MCF 10A (cell line): Measurements from ENCODE around the gene SEZ6L2. TPM values are rescaled to one million over a fixed set of nuclear protein-coding genes. Genes with fewer than 3 reads are reported as not detected.
A peak's percentile ranks its signal among the peaks of the same experiment; 100 is the strongest.

Experiments used
- BruUV-seq: library from RNA; stranded (reverse); fragments of 400-500 nt; replicated peaks from 2 replicates; lab custom pipeline; 2021; lab: Mats Ljungman, UMichigan
- CTCF ChIA-PET: fragments of 300-600 bp; sonication (Branson Sonifier 250); formaldehyde crosslinking; extraction: SDS; loops from one replicate; lab custom pipeline; 2021; ENCODE audit warnings: antibody characterized with exemption, inconsistent platforms; lab: Yijun Ruan, JAX
- POLR2A ChIA-PET: fragments of 300-600, 350-650 bp; sonication (Branson Sonifier 250); formaldehyde crosslinking; extraction: SDS; loops from one replicate; lab custom pipeline; 2020; ENCODE audit warnings: antibody characterized with exemption, inconsistent platforms; lab: Yijun Ruan, JAX
- DNase-seq: peaks from one replicate; pipeline ENCODE4 v3.0.0-alpha.2; 2018; ENCODE audit not compliant: unreplicated experiment
- H3K27ac Mint-ChIP-seq: one replicate; pipeline ENCODE4 v1.8.0; 2022; ENCODE audit warnings: mild to moderate bottlenecking, low read depth, mixed read lengths; ENCODE audit not compliant: unreplicated experiment
- H3K27me3 Mint-ChIP-seq: one replicate; pipeline ENCODE4 v1.8.0; 2022; ENCODE audit warnings: mixed read lengths; ENCODE audit not compliant: insufficient read depth, unreplicated experiment
- H3K36me3 Mint-ChIP-seq: one replicate; pipeline ENCODE4 v1.8.0; 2022; ENCODE audit warnings: mild to moderate bottlenecking, moderate library complexity, mixed read lengths; ENCODE audit not compliant: insufficient read depth, unreplicated experiment
- H3K4me1 Mint-ChIP-seq: one replicate; pipeline ENCODE4 v1.8.0; 2022; ENCODE audit warnings: mixed read lengths; ENCODE audit not compliant: insufficient read depth, unreplicated experiment
- H3K4me3 Mint-ChIP-seq: one replicate; pipeline ENCODE4 v1.8.0; 2022; ENCODE audit warnings: mild to moderate bottlenecking, moderate library complexity, mixed read lengths; ENCODE audit not compliant: unreplicated experiment
- H3K9me3 Mint-ChIP-seq: one replicate; pipeline ENCODE4 v1.8.0; 2022; ENCODE audit warnings: mixed read lengths; ENCODE audit not compliant: unreplicated experiment
- intact Hi-C: fragments of 100-400 bp; cut with micrococcal nuclease; formaldehyde crosslinking; loops from 2 replicates; pipeline ENCODE4 v1.14.1; 2022
- total RNA-seq: library from RNA; stranded (reverse); gene quantifications from 2 replicates; pipeline ENCODE4 v1.2.3, GENCODE V29; 2022
- TF ChIP-seq, protein P1 (sequence below): fragments of 200-600 bp; IDR thresholded peaks from one replicate; pipeline ENCODE4 v1.8.0; 2022; ENCODE audit warnings: antibody characterized with exemption, mild to moderate bottlenecking; ENCODE audit not compliant: unreplicated experiment

Gene SEZ6L2
- total RNA-seq, 1 experiment from 2014 or later = 1.9 TPM

DNA sequence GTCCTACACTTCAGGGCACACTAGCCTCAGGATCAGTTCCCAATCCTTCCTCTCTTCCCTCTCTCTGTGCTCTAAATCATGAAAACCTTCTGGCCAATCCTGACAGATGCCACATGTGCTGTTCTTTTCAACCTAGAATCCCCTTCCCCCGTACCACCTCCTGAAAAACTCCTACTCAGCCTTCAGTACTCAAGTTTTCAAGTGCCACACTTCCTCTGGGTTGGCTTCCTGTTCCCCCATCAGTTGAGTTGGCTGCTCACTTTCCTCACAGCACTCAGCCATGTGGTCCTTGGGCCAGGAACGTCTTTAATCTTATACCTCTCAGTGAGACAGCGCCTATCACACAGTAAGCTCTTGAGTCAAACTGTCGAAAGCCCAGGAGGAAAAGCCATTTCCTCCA is 4.2 kb upstream of the SEZ6L2 start:
- DNase-seq = no peak
- TF ChIP-seq, protein P1, sequence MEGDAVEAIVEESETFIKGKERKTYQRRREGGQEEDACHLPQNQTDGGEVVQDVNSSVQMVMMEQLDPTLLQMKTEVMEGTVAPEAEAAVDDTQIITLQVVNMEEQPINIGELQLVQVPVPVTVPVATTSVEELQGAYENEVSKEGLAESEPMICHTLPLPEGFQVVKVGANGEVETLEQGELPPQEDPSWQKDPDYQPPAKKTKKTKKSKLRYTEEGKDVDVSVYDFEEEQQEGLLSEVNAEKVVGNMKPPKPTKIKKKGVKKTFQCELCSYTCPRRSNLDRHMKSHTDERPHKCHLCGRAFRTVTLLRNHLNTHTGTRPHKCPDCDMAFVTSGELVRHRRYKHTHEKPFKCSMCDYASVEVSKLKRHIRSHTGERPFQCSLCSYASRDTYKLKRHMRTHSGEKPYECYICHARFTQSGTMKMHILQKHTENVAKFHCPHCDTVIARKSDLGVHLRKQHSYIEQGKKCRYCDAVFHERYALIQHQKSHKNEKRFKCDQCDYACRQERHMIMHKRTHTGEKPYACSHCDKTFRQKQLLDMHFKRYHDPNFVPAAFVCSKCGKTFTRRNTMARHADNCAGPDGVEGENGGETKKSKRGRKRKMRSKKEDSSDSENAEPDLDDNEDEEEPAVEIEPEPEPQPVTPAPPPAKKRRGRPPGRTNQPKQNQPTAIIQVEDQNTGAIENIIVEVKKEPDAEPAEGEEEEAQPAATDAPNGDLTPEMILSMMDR = no peak
- peaks cover 8% of the 10 kb centered on the region for H3K27me3 Mint-ChIP-seq
- H3K27ac Mint-ChIP-seq = no peak overlapping the region
- POLR2A ChIA-PET = interaction anchor here (0.8 kb wide), 1 partner anchor 92 kb away, joined by 3 read pairs; the partner anchor contains the start of gene HIRIP3
- BruUV-seq = no TSS peak
- peaks cover 10% of the 10 kb centered on the region for H3K4me1 Mint-ChIP-seq
- H3K36me3 Mint-ChIP-seq = peaks cover 12% of the 10 kb centered on the region
- CTCF ChIA-PET = interaction anchor here (0.6 to 0.7 kb wide), 3 partner anchors 34 to 505 kb away, joined by 3 read pairs; partner anchors contain the start of gene TMEM219
- no peak overlapping the region for H3K4me3 Mint-ChIP-seq
- intact Hi-C loops = no loop called here
- no peaks in the 10 kb centered on the region for H3K9me3 Mint-ChIP-seq

DNA sequence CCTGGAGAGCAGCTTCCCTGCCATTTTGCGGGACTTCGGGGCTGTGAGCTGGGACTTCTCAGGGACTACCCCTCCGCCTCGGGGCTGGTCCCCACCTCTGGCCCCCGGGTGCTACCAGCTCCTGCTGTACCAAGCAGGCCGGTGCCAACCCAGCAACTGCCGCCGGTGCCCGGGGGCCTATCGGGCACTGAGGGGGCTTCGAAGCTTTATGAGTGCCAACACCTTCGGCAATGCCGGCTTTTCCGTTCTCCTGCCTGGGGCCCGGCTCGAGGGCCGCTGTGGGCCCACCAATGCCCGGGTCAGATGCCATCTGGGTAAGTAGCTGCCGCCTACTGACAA is 2.2 kb upstream of the SEZ6L2 start:
- ChIA-PET POLR2A (interaction anchor here (0.9 to 2.5 kb wide), 4 partner anchors 8 to 61 kb away, joined by 3 to 11 read pairs (median 7); partner anchors contain the start of genes CDIPT and TMEM219), CTCF (interaction anchor here (0.9 to 1.0 kb wide), 2 partner anchors 14 to 15 kb away, joined by 3 to 5 read pairs; no protein-coding TSS in a partner anchor)
- Mint-ChIP-seq H3K27me3 (peaks cover 27% of the 10 kb centered on the region), H3K36me3 (peaks cover 6% of the 10 kb centered on the region), H3K4me1 (peaks cover 10% of the 10 kb centered on the region), H3K9me3 (no peaks in the 10 kb centered on the region), H3K27ac (no peak overlapping the region), H3K4me3 (peak overlapping the region; percentile 31)
- no TSS peak for BruUV-seq
- DNase-seq = no peak
- TF ChIP-seq, protein P1 = no peak
- intact Hi-C loops = no loop called here

DNA sequence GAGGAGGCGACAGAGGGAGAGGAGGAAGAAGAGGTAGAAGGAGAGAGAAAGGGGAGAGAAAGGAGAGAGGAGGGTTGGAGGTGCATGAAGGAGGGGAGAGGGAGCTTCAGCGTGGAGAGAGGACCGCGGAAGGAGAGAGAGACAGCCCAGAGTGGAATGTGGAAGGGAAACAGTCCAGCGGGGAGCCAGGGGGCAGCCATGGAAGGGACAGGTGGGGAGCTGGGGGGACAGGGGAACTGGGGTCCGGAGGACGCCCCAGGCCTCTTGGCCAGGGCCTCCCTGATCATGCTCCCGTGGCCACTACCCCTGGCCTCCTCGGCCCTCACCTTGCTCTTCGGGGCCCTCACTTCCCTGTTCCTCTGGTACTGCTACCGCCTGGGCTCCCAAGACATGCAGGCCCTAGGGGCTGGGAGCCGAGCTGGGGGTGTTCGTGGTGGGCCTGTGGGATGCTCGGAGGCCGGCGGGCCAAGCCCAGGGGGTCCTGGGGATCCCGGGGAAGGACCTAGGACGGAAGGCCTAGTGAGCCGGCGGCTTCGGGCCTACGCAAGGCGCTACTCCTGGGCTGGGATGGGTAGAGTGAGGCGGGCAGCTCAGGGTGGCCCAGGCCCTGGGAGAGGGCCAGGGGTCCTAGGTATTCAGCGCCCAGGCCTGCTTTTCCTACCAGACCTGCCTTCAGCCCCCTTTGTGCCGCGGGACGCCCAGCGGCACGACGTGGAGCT is 1.7 kb upstream of the SEZ6L2 start:
- Mint-ChIP-seq H3K27ac (peak overlapping the region; percentile 81), H3K36me3 (peaks cover 6% of the 10 kb centered on the region), H3K4me1 (peaks cover 10% of the 10 kb centered on the region), H3K9me3 (no peaks in the 10 kb centered on the region), H3K4me3 (peak overlapping the region; percentile 91), H3K27me3 (peaks cover 27% of the 10 kb centered on the region)
- TF ChIP-seq, protein P1 = no peak
- POLR2A ChIA-PET = interaction anchor here (0.7 to 2.6 kb wide), 12 partner anchors 9 to 94 kb away, joined by 3 to 20 read pairs (median 7); partner anchors contain the start of genes CDIPT, HIRIP3, KCTD13 and PAGR1
- intact Hi-C loops = no loop called here
- CTCF ChIA-PET = interaction anchor here (0.8 to 1.4 kb wide), 3 partner anchors 15 to 131 kb away, joined by 3 to 4 read pairs (median 3); partner anchors contain the start of gene TMEM219
- no TSS peak for BruUV-seq
- DNase-seq = no peak
